NCI-H82 treated with DMSO at 0.1 percent for 48 hours (cell line): ENCODE measurements around the gene UBE2O.
A peak's percentile ranks its signal among the peaks of the same experiment; 100 is the strongest.

Experiments used
- DNase-seq: peaks from one replicate; lab custom pipeline; 2025; ENCODE audit not compliant: unreplicated experiment; lab: John Stamatoyannopoulos, UW

Gene UBE2O

DNA sequence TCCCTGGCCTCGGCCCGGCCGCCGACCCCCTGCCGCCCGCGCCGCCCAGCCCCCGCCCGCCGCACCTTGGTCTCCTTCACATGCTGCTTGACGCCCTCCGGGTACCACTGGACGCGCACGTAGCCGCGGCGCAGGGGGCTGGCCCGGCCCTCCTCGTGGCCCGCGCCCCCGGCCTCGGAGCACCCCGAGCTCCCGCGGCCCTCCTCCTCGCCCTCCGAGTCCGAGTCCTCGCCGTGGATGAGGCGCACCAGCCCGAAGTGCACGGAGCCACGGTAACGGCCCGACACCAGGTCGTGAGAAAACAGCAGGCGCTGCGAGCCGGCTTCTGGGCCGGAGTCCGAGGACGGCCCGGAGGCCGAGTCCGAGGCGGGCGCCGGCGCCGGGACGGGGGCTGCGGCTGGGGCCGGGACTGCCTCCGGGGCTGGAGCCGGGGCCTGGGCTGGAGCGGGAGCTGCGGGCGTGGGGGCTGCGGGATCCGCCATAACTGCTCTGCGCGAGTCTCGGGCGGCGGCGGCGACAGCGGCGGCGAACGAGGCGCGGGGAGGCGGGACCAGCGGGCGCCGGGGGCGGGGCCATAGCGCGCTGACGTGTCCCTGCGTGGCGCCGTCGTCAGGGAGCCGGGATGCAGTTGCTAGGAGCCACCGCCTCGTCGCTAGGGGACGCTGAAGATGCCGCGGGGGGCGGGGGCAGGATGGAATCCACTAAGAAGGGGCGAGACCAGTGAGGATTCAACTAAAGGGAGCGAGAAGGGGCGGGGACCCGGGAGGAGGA is at the start of gene UBE2O:
Gene UBE2O (minus strand): TSS at position 493 of the 771 bp plus-strand sequence. CDS start 11 bp downstream, at position 482.
- peak; percentile 78 for DNase-seq

DNA sequence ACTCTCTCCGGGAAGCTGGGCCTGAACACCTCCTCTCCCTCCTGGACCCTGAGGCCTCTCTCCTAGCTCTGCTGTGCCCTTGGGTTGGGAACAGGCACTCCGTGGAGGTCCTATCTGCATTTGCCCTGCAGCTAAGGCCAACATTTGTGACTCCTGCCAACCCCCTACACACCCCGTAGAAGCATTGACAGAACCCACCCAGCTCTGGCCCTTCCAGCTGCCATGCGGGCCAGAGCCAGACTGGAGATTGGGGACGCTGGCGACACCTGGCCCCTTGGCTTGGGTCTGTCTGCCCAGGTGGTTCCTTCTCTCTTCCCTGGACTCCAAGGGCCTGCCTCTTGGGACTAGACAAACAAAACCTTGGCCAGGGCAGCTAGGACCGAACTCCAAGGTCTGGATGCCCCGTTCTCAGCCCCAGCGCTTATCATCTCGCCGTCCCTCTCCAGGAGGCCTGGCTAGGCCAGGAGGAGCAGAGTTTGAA is 48.9 kb upstream of the UBE2O start:
- DNase-seq: no peak

DNA sequence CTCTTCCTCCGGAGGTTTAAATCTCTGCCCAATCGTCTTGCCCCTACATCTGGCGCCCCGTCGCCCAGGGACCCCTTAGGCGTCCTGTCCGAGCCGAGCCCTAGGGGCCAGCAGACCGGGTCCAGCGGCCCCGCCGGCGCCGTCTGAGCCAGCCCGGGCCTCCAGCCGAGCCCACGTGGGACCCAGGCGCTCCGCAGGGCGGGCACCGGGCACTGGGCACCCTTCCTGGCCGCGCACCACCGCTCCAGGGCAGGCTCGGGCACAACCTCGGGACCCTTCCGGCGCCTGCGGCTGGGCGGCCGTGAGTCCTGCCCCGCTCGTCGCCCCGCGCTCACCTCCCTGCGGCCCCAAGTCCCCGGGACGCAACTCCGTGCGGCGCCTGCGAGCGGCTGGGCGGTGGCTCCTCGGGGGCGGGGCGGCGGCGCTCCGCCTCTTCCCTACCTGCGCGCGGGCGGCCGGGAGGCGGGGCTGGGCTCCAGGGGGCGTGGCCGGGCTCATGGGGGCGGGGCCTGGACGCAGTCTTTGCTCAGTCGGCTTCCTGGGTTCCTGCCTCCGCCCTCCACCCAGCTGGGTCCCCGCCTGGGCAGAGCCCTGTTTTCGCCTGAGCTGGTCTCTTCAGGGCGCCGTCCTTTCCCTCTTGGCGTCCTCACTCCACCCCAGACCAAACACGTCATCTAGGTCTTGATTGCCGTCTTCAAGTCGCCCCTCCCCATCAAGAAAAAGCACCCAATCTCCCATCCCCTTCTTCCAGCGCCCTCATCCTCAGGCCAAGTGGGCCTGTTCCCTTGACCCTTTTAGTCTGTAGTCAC is 48.3 kb upstream of the UBE2O start, which contains the start of gene RHBDF2:
Gene RHBDF2 (minus strand): TSS at position 406 of the 809 bp plus-strand sequence. CDS start 19,899 bp downstream, outside the sequence.
- DNase-seq: peak; percentile 57

DNA sequence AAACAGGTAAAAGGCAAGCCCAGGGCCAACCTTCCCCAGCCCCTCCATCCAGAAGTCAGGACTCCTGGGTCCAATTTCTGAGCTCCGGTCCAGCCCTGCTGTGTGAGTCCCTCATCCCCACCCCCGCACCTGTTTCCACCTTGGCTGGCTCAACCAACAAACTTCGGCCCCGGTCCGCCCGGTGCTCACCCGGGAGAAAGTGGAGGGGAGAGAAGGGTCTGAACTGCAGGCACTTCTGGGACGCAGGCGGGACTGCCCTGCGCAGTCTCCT is 47.7 kb upstream of the UBE2O start:
- DNase-seq: no peak

DNA sequence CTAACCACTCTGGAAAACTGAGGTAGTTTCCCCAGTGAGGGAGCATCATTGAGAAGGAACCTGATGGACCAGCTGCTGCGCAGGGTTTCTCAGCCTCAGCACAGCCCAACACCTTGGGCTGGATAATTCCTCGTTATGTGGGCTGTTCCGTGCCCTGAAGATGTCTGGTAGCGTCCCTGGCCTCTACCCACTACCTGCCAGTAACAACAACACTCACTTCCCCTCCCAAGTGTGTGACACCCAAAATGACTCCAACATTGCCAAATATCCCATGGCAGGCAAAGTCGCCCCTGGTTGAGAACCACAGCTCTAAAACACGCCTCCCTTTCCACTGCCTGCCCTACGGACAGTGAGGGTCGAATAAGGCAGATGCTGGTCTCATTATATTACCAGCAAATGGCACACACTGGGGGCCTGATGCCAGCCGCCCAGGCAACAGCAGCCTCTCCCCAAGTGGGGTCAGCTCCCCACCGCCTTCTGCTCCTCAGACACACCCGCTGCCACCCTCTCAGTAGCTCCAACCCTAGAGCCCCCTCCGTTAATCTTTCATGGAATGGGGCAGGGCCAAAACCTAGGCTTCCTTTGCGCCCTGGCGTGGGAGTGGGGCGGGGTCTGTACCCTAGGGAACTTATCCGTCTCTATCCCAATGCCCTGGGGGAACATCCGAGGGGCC is 47.3 kb upstream of the UBE2O start:
- DNase-seq: no peak

DNA sequence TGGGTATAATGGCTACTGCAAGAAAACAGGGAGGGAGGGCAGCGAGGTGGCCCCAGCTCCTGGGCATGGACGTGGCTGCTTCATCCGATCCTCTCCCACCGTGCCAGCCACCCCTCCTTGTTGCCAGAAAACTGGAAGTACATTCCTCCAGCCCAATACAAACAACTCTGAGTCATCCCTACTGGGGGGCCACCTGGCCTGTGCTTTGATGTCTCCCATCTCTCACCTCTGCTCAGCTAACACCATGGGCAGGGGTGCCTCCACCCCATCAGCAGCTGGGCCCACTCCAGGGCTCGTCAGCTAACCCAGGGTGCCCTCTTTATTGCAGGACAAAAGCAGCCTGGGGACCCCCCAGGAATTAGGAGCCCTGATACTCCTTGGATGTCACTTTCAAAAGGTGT is 46.3 kb upstream of the UBE2O start:
- DNase-seq: no peak

DNA sequence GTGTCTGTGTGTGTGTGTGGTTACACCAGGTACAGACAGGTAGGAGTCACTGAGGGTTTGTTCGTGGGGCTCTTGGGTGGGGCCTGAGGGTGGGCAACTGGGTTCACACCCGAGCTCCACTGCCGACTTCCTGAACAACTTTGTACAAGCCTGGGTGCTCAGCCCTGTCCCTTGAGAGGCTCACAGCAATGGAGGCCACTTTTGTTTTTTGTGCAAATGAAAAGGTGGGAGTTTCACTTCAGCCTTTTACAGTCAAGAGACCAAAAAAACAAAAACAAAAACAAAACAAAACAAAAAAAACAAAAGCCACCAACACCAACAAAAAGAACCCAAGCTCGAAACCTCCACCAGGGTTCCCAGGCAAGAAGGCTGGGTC is 45.9 kb upstream of the UBE2O start:
- DNase-seq: no peak

DNA sequence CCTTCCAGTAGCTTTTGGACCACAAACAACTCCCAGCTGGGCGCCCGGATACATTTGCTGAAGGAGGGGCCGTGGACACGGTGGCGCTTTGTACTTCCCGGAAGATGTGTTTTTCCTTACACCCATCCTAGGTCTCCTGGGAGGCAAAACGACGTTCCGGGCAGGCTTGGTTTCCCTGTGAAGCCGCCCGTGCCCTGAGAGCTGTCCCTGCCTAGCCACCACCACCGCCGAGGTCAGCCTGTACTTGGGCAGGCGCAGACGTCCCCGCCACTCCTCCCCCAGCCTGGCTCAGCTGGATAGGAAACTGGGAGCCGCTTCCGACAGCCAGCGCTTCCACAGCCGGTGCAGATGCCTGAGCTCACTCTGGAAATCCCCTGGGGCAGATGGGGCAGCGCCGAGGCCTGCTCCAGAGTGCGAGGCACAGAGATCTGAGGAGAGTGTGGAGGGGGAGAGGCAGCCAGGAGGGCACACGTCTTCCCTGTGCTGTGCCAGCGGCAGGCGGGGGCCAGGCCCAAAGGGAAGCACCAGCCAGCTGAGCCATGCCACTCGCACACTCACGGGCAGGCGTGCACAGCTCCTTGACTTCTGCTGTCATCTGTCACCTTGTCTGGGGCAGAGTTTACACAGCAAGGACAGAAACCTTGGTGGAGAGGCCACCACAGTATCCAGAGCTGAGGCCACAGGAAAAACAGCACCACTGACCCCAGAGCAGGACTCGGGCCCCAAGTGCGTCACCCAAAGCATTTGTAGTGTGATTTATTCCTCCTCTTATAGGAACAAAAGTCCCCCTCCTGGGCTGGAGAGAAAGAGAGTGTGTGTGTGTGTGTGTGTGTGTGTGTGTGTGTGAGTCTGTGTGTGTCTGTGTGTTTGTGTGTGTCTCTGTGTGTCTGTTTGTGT is 45.3 kb upstream of the UBE2O start:
- DNase-seq: peak; percentile 81

DNA sequence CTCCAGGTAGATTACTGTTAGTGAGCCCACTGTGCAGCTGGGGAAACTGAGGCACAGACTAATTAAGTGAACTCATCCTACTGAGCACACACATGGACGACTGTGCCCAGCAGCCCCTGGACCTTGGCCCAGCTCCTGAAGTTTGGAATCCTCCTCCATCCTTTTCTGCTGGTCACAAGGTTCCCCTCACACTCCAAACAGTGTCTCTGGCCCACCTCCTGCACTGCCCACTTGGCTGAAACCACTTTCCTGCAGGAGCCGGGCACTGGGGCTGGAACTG is 44.7 kb upstream of the UBE2O start:
- DNase-seq: no peak

DNA sequence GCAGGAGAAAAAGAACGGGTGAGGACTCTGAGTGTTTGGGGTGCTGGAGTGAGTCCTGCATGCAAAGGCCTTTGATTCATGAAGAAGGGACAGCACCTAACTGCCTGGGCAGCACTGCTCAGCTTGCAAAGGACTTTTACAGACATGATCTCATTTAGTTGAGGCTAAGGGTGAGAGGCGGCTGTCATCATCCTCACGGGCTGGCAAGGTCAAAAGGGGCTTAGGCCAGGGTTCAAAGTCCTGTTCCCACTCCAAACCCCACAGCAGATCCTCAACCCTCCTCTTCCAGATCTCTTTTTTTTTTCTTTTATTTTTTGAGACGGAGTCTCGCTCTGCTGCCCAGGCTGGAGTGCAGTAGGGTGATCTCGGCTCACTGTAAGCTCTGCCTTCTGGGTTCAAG is 43.5 kb upstream of the UBE2O start:
- DNase-seq: no peak

DNA sequence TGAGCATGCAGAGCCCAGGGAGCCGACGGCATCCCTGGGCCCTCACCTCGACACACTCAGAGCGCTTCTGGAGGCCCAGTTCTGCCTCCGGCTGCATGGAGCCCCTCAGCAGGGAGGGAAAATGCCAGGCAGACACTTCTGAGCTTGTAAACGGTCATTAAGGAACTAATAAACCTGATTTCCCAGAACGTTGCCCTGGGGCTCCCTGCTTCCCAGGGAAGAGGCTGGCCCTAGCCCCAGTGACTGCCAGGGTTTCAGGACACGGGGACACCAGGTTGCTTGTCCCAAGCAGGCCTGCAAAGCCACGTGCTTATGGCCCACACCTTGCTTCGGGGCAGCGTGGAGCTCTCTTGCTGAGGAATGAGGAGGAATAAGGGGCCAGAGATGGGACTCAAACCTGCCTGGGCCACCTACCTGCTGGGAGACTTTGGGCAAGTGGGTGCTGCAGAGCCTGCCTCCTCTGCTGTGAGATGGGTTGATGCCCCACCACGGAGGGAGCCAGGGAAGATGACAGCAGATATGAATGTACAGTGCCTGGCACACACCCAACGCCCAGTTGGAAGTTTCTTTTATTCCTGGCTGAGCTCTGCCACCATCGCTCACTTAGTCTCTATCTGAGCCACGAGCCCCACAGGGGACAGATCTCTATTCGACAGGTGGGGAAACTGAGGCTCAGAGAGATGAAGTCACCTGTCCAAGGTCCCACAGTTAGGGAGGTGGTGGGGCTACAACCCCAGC is 42.9 kb upstream of the UBE2O start:
- no peak for DNase-seq

DNA sequence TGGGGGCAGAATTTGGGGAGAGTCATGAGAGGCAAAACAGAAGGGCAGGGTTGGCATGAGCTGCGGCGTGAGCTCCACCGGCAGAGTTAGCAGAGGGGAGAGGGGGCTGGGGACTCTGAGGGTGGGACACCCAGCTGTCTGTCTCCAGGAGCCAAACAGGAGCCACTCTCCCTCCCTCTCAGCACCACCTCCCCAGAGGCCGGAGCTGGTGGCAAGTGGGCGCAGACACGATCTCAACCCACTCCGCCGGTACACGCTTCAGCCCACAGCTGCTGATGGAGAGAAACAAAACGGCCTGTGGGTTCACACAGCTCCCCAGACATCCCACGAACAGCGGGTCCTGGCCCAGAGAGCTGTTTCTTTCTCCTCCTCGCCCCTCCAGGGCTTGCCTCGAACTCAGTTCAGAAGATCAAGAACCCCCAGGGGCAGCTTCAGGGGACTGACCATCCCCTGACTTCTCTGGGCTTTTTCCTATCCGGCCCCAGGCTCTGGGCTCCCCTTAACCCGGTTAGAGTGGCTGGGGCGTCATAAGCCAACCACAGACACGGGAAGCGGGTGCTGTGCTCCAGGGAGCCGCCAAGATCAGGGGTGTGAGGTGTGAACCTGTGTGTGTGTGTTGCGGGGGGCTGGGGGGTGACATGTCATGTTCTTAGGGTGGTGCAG is 40.7 kb upstream of the UBE2O start:
- no peak for DNase-seq

DNA sequence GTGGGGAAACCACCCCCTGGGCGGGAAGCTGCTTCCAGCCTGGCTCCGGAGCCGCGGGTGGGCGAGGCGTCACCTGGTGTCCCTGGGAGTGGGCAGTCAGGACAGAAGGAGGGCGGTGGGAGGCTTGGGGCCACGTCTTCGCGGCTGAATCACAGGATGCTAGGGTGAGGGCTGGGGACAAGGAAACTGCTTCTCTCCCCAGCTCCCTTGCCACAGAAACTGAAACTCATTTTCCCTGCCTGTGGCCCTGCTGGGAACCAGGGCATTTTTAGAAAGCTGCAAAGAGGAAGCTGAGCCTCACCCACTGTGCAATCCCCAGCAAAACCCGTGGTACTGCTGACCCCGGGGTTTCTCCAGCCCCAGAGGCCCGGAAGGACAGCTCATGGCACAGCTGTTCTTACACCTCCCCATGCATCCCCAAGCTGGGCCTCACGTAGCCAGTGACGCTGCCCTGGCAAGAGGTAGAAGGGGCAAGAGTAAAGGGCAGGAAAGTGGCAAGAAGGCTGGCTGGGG is 40.1 kb upstream of the UBE2O start:
- DNase-seq: no peak

DNA sequence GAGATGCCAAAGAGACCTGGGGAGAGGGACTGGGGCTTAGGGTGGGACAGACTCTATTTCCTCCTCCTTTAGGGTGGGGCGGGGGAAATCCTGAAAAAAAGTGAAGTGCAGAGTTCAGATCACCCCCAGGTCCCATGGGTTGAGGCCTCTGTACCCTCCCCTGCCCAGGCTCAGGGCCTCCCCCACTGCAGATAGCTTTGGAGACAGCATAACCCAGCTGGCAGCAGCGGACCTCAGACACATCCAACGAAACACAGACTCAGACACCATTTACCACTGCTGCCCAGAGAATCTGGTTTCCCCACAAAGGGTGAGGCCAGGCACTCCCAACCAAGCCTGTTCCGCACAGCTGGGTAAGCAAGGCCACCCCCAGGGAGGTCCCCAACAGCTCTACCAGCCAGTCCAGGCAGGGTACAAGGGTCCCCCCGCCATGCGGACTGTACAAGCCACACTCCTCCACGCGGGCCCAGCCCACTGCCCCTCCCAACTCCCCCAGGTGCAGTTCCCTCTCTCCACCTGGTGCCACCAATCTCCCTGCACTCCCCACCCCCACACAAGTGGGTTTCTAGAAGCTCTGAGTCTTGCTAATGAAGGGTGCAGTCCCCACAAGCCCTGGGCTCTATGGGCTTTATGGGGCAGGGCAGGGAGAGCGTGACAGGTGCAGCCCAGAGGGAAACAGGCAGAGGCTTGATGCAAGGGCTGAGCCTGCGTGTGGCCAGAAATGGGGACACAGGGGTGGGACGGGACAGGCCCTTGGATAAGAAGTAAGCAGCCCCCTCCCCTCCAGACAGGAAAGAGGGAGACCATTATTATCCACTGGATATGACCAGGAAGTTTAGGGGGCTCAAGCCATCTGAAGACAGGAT is 39.4 kb upstream of the UBE2O start:
- DNase-seq: no peak

DNA sequence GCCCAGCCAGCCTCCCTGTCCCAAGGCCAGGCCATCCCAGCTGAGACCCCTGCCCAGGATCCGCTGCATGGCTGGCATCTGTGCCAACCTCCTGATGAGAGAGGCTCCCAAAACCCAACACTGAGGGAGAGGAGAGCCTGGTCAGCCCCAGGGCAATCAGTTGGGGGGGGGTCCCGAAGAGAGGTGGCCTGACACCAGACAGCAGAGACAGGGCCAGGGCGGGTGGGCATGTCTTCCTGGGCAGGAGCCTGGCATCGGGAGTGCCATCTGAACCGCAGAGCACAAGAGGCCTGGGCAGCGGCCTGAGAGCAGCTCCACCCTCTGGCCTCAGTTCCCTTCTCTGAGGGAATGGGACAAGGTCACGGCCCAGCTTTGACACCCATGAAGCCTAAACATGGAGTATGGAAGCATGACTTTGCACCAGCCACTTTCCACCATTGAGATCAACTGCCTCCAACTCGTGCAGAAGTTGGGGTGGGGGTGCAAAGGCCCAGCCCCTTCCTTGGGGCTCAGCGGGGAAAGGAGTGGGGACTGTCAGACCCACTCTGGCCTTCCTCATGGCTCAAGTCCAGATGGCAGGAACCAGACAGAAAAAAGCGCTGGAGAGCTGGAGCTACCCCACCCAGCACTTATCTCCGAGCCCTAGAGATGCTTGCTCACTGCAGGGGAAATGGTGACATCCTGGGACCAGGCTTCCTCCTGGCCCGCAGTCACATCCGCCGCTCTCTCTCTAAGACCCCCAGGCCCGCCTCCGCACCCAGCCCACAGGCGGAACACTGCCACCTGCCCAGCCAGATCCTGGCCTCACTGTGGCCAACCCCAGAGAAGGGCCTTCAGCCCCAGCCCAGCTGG is 38.5 kb upstream of the UBE2O start:
- DNase-seq: no peak

DNA sequence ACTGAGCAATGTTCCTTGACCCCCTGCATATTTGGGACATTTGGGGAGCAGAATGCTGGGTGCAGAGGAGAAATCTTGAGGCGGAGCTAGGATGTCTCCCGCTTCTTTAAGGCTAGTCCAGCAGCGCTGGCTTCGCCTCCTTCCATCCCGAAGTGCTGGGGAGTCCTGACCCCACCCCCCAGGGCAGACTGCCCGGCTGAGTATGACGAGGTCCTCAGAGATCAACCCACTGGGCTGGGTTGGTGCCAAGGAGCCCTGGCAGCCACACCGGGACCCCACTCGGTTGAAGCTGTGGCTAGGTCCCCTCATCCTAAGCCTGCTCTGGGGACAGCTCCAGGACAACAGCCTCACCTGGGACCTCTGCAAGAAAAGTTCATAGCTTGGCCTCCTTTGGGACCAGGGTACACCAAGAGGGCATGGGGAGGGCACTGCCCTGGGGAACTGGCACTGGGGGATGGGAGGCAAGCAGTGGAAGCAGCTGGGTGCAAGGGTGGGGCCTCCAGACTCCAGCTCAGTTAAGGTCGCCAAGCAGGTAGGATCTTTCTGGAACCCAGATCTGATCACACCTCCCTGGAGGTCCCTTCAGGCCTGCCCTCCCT is 37.3 kb upstream of the UBE2O start:
- DNase-seq: no peak

DNA sequence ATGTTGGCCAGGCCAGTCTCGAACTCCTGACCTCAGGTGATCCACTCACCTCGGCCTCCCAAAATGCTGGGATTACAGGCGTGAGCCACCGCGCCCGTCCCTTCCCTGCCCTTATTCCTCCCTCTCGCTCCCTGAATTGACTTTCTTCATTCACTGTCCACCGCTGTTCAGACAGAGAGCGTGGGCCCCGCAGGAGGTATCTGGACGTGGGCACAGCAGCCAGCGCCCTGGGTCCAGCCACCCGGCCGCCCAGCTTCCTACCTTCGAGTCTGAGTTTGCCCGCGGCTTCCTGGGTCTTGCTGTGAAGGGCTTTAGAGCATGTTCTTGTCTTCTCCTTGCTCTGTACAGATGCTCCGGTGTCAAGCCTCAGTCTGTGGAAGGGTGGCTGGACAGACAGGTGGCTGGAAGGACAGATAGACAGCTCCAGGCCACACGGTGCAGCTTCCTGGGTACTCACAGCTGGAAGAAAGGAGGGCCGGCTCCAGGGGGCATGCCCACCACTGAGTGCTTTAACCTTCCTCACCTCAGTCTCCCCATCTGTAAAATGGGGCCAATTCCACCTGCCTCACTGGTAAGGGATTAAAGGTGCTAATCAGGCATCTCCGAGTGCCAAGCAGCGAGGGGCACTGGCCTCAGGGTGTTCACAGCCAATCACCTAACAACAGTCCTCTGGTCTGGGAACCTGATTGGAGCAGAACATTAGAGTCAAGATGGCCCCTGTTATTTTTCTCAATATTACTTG is 34.7 kb upstream of the UBE2O start:
- DNase-seq: no peak
